GM18873 (cell line): ENCODE measurements around the gene DEFB116.
"Not testable (repeated sequence)": the region's sequence is repeated elsewhere in the genome, so short reads cannot be mapped to it uniquely, and the experiment has no call there.

Experiments
- ATAC-seq: cut with Tn5 transposase; IDR thresholded peaks from one replicate; pipeline ENCODE4 v1.9.1; 2021; ENCODE audit warnings: mild to moderate bottlenecking, moderate library complexity, moderate number of reproducible peaks; ENCODE audit not compliant: unreplicated experiment, low FRiP score

Gene DEFB116, protein sequence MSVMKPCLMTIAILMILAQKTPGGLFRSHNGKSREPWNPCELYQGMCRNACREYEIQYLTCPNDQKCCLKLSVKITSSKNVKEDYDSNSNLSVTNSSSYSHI

DNA sequence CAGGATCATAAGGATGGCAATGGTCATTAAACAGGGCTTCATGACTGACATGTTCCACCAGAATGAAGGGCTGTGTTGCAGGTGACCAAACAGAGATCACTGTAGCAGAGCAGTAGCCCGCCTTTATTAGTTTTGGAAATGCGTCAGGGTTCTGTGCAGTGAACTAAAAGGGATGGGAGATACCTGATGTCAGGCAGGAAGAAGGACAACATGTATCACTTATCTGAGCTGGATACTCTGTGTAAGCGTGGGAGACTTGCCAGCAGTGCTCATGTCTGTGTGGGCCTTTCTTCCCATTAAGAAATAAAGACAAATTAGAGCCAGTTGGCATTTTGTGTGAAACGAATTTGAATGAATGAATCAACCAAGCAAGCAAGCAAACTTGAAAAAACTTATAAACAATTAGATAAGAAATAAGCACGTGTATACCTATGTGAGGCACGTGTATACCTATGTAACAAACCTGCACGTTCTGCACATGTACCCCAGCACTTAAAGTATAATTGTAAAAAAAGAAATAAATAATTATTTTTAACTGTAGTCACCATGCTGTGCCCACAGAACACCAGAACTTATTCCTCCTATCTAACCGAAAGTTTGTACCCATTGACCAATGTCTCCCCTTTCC is at the start of gene DEFB116:
Gene DEFB116, minus strand, starts transcription at position 51 of the 628 bp plus-strand sequence. Its CDS starts 0 bp downstream, at position 51.
- ATAC-seq: no peak

DNA sequence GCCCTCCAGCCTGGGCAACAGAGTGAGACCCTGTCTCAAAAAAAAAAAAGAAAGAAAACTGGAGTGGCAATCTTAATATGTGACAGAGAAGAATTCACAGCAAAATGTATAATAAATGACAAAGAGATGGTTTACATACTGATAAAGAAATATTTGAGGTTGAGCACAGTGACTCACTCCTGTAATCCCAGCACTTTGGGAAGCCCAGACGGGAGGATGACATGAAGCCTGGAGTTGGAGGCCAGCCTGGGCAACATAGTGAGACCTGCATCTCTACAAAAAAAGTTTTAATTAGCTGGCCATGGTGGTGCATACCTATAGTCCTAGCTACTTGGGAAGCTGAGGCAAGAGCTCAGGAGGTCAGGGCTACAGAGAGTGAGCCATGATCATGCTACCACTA is 47.6 kb upstream of the DEFB116 start:
- ATAC-seq: no peak

- no peak for ATAC-seq
Measured at GRCh38 chr20:31341470-31341869, 33.1 kb upstream of the DEFB116 start.

DNA sequence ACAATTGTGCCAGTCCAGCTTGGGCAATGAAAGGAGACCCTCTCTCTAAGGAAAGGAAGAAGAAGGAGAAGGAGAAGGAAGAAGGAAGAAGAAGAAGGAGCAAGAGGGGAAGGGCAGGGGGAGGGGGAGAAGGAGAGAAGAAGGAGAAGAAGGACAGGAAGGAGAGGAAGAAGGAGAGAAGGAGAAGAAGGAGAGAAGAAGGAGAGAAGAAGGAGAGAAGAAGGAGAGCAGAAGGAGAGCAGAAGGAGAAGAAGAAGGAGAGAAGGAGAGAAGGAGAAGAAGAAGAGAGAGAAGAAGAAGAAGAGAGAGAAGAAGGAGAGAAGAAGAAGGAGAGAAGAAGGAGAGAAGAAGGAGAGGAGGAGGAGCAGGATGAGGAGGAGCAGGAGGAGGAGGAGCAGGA is 22.5 kb upstream of the DEFB116 start:
- no peak for ATAC-seq

DNA sequence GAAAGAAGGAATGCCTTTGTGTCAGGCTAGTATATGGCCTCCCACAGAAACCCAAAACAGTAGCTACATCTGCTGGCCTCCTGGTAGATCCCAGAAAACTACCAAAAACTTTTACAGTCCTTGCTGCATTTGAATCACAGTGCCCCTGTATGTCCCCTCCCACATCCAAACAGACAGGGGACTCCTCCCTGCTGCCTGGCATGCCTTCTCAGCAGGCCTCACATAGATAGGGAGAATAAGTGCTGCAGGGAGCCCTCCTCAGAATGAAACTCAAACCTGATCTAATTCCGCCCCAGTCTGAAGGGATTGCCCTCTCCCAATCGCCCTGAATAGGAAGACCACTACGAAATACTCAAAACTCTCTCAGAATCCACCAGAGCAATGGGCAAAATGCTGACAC is 14.1 kb upstream of the DEFB116 start:
- no peak for ATAC-seq

DNA sequence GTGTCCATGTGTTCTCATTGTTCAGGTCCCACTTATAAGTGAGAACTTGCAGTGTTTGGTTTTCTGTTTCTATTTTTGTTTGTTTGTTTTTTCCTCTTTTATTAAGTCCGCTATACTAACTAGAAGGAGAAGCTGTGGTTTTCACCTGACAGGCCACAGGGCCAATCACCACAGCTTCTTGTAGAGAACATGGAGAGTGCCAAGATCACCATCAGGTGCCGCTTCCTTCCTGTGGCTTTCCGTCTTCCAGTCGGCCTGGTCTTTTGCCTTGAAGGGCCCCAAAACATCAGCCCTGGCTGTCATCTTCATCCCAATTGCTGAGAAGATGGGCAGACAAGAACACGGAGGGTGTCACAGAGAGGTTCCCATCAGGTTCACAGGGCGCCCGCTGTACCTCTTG is 23.4 kb downstream of the DEFB116 start:
- not testable (repeated sequence) for ATAC-seq

DNA sequence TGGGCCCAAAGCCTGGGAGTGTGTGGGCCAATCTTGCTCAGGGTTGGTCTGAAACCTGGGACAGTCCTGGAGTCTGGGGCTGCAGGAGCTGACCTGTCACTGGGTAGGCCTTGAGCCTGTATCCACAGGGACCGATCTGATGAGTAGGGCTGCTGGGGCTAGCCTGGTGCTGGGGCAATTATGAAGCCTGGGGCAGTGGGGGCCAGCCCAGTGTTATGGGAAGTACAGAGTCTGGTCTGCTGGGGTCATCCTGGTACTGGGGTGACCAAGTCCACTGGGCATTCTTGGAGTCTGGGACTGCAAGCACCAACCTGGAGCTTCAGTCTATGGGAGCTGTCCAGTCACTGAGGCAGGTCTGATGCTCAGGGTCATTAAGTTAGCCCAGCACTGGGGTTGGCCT is 30.2 kb downstream of the DEFB116 start:
- ATAC-seq: no peak

GRCh38 chr20:31274441-31274840 is 33.9 kb downstream of the DEFB116 start:
- ATAC-seq: no peak

- no peak for ATAC-seq
Measured at GRCh38 chr20:31260326-31260932, 48.0 kb downstream of the DEFB116 start.

GRCh38 chr20:31257364-31257763 is 51.0 kb downstream of the DEFB116 start, which contains the start of gene DEFB115:
TSS of gene DEFB115 (plus strand) at chr20:31257664. CDS start at chr20:31257664, 0 bp downstream.
- no peak for ATAC-seq

- ATAC-seq: no peak
Measured at GRCh38 chr20:31256959-31257358, 51.4 kb downstream of the DEFB116 start.
